Measurements from ENCODE around the gene LAMA3. TPM values are rescaled to one million over a fixed set of nuclear protein-coding genes. Genes with fewer than 3 reads are reported as not detected.

The LAMA3 gene
- total RNA-seq, 1 donor = 8.3 TPM

DNA sequence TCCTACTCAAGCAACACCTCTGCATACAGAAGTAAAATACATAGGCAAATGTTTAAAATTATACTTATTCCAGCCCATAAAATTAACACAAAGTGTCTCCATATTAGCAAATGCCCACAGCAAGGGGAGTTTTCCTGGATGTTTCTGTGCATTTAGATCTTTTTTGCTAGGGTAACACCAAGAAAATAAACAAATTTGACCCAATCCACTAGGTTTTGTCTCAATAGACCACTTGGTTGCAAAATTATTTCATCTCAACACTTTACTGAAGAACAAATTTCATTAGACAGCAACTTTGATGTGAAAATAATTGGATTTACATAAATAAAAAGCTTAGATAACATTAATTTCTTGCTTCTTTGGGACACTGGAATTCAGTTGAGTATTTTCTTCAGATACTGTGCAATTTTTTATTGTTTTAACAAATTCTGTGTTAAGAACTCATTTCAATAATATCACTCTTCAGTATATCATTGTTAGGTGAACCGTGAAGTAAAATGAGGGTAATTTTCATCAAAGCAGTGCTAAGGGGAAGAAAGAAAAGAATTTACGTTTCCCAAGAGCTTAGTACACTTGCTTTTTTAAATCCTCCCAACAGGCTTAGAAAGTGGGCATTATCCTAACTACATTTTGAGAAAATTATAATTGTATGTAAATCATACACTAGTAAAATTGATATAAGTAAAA lies 191.8 kb downstream of the LAMA3 start:
- TF ChIP-seq, protein P1, sequence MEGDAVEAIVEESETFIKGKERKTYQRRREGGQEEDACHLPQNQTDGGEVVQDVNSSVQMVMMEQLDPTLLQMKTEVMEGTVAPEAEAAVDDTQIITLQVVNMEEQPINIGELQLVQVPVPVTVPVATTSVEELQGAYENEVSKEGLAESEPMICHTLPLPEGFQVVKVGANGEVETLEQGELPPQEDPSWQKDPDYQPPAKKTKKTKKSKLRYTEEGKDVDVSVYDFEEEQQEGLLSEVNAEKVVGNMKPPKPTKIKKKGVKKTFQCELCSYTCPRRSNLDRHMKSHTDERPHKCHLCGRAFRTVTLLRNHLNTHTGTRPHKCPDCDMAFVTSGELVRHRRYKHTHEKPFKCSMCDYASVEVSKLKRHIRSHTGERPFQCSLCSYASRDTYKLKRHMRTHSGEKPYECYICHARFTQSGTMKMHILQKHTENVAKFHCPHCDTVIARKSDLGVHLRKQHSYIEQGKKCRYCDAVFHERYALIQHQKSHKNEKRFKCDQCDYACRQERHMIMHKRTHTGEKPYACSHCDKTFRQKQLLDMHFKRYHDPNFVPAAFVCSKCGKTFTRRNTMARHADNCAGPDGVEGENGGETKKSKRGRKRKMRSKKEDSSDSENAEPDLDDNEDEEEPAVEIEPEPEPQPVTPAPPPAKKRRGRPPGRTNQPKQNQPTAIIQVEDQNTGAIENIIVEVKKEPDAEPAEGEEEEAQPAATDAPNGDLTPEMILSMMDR (IDR thresholded peaks at IDR 0.05; ENCODE audit: extremely low read depth, low read depth, low read length) = no peak
- H3K4me1 ChIP-seq (ENCODE audit: insufficient read depth, low read length) = peaks cover 9% of the 10 kb centered on the region
- H3K4me2 ChIP-seq (ENCODE audit: insufficient read depth, low read length) = no peak overlapping the region
- H3K36me3 ChIP-seq (ENCODE audit: insufficient read depth, low read length) = no peaks in the 10 kb centered on the region
- H4K20me1 ChIP-seq (ENCODE audit: insufficient read depth, low read length) = no peaks in the 10 kb centered on the region
- no peaks in the 10 kb centered on the region for H3K79me2 ChIP-seq (ENCODE audit: insufficient read depth, low read length)
- H3K27ac ChIP-seq (ENCODE audit: low read depth, low read length) = no peak overlapping the region
- no peak for DNase-seq (ENCODE audit: insufficient read length, low spot score, missing footprints)
- H3K27me3 ChIP-seq (ENCODE audit: insufficient read depth, low read length) = peaks cover 2% of the 10 kb centered on the region
- no peaks in the 10 kb centered on the region for H3K9me3 ChIP-seq (ENCODE audit: low read depth, low read length)
- H3K4me3 ChIP-seq (ENCODE audit: insufficient read depth, low read length) = no peak overlapping the region
- H2AFZ ChIP-seq (ENCODE audit: low read length) = no peak overlapping the region

DNA sequence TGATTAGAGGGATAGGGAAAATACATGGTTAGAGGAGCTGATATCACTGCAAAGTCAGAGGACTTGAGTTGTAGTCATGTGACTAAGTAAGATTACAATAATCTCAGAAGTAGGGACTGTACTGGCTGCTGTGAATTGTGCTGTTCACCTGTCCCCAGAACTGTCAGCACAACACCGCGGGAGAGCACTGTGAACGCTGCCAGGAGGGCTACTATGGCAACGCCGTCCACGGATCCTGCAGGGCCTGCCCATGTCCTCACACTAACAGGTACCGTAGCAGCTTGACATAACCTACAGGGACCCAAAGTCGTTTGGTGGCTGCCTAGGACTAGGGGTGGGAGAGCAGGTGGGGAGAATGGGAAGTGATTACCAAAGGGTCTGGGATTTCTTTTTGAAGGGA lies 192.5 kb downstream of the LAMA3 start:
- TF ChIP-seq, protein P1 (IDR thresholded peaks at IDR 0.05; ENCODE audit: extremely low read depth, low read depth, low read length) = no peak
- Histone ChIP-seq H3K27me3 (ENCODE audit: insufficient read depth, low read length) (no peaks in the 10 kb centered on the region), H3K4me3 (ENCODE audit: insufficient read depth, low read length) (no peak overlapping the region), H3K27ac (ENCODE audit: low read depth, low read length) (no peak overlapping the region), H3K9me3 (ENCODE audit: low read depth, low read length) (no peaks in the 10 kb centered on the region), H2AFZ (ENCODE audit: low read length) (no peak overlapping the region), H3K36me3 (ENCODE audit: insufficient read depth, low read length) (no peaks in the 10 kb centered on the region), H4K20me1 (ENCODE audit: insufficient read depth, low read length) (no peaks in the 10 kb centered on the region), H3K79me2 (ENCODE audit: insufficient read depth, low read length) (no peaks in the 10 kb centered on the region), H3K4me2 (ENCODE audit: insufficient read depth, low read length) (no peak overlapping the region), H3K4me1 (ENCODE audit: insufficient read depth, low read length) (peaks cover 9% of the 10 kb centered on the region)
- DNase-seq (ENCODE audit: insufficient read length, low spot score, missing footprints) = no peak

DNA sequence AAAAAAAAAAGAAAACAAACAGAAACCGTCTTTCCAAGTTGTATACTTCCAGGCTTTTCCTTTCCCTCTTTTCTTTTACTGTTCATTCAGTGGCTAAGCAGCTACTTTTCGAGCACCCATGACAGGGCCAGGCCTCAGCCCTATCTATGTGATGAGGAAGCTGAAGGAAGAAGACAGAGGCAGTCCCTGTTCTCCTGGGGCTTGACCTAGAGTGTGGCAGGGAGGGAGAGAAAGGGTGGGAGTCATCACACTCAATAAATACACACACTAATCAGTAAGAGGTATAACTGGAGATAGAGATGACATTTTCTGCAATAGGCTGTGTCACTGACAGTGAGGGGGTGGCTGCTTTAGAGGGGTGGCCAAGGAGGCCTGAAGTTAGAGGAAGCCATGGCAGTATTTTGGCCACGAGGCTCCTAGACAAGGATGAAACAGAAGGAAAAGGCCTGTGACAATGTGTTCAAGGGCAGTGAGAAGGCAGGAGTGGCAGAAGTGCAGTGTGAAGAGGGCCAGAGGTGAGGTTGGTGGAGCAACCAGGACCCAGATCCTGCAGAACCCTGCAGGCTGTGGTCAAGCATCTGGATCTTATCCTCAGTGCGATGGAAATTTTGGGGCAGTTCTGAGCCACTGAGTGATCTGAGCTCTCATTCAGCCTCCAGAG lies 193.5 kb downstream of the LAMA3 start:
- Histone ChIP-seq H3K79me2 (ENCODE audit: insufficient read depth, low read length) (no peaks in the 10 kb centered on the region), H3K4me2 (ENCODE audit: insufficient read depth, low read length) (no peak overlapping the region), H4K20me1 (ENCODE audit: insufficient read depth, low read length) (no peaks in the 10 kb centered on the region), H3K27ac (ENCODE audit: low read depth, low read length) (no peak overlapping the region), H3K9me3 (ENCODE audit: low read depth, low read length) (no peaks in the 10 kb centered on the region), H3K4me3 (ENCODE audit: insufficient read depth, low read length) (no peak overlapping the region), H2AFZ (ENCODE audit: low read length) (no peak overlapping the region), H3K36me3 (ENCODE audit: insufficient read depth, low read length) (no peaks in the 10 kb centered on the region), H3K4me1 (ENCODE audit: insufficient read depth, low read length) (peaks cover 9% of the 10 kb centered on the region), H3K27me3 (ENCODE audit: insufficient read depth, low read length) (no peaks in the 10 kb centered on the region)
- DNase-seq (ENCODE audit: insufficient read length, low spot score, missing footprints) = no peak
- TF ChIP-seq, protein P1 (IDR thresholded peaks at IDR 0.05; ENCODE audit: extremely low read depth, low read depth, low read length) = no peak

GRCh38 chr18:23883277-23883790 lies 194.1 kb downstream of the LAMA3 start:
- Histone ChIP-seq H3K27ac (ENCODE audit: low read depth, low read length) (no peak overlapping the region), H3K4me3 (ENCODE audit: insufficient read depth, low read length) (no peak overlapping the region), H3K4me2 (ENCODE audit: insufficient read depth, low read length) (no peak overlapping the region), H3K36me3 (ENCODE audit: insufficient read depth, low read length) (no peaks in the 10 kb centered on the region), H3K79me2 (ENCODE audit: insufficient read depth, low read length) (no peaks in the 10 kb centered on the region), H3K4me1 (ENCODE audit: insufficient read depth, low read length) (peaks cover 9% of the 10 kb centered on the region), H3K9me3 (ENCODE audit: low read depth, low read length) (no peaks in the 10 kb centered on the region), H2AFZ (ENCODE audit: low read length) (no peak overlapping the region), H4K20me1 (ENCODE audit: insufficient read depth, low read length) (no peaks in the 10 kb centered on the region), H3K27me3 (ENCODE audit: insufficient read depth, low read length) (no peaks in the 10 kb centered on the region)
- no peak for DNase-seq (ENCODE audit: insufficient read length, low spot score, missing footprints)
- TF ChIP-seq, protein P1 (IDR thresholded peaks at IDR 0.05; ENCODE audit: extremely low read depth, low read depth, low read length) = no peak
